Central memory CD4-positive, alpha-beta T cell (primary cell): ENCODE measurements around the gene SH3PXD2B.
"Not testable (repeated sequence)": the region's sequence is repeated elsewhere in the genome, so short reads cannot be mapped to it uniquely, and the experiment has no call there.

Experiments used
- DNase-seq: peaks from one replicate; pipeline ENCODE4 v3.0.0; 2022

The SH3PXD2B gene

DNA sequence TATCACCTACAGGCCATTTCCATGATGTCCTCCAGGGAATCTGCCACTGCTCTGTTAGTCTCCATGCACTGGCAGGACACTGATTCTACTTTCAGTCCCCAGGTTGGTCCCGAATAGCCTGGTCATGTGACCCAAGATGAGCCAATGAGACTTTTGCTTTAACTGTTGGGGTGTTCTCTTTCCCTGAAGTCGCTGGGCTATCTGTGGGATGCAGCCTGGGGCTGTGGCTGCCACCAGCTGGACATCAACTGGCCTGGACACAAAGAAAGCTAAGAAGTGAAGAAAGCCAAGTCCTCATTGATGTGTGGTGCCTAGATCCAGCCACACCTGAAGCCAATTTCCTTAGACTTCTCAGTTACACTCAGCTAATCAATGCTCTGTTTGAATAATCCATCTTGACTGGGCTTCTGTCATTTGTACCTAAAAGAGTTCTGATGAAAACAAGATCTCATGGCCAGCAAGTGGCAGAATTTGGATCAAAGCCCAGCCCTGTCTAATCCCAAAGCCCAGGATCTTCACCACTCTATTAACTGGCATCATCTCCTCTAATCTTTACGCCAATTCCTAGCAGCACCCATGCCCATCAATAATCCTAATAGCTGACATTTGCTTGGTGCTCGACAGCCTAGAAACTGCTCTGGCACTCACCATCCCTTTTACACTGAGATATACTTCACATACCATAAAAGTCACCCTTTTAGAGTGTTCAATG is 37.0 kb downstream of the SH3PXD2B start:
- DNase-seq = no peak

DNA sequence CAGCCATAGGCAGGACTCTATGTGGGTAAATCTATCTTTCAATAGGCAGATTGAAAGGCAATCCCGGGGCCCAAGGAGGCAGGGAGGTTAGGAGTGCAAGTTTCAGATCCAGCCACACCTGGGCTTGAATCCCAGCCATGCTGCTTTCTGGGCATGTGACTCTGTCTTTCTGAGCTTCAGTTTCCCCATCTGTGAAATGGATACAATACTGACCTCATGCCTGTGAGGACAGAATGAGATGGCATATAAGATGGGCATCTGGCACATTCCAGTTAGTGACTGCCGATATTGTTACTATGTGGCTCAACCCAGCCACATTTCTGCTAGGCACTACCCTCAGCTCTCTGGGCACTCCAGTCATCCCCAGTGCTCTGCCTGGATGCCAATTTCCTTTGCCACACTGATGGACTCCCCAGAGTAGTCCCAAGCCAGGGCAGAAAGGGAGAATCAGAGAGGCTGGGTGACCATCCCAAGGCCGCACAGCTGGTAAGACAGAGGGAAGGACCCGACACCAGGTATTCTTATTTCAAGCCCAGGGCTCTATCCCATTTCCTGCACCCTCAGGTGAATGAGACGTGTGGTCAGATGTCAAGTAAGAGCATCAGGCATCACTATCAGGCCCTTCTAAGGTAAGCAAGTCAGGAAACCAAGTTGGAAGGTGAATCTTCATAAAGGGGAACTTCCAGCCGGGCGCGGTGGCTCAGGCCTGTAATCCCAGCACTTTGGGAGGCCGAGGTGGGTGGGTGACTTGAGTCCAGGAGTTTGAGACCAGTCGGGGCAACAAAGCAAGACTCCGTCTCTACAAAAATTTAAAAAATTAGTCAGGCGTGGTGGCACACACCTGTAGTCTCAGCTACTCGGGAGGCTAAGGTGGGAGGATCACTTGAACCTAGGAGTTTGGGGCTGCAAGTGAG is 38.7 kb downstream of the SH3PXD2B start:
- DNase-seq = no peak

DNA sequence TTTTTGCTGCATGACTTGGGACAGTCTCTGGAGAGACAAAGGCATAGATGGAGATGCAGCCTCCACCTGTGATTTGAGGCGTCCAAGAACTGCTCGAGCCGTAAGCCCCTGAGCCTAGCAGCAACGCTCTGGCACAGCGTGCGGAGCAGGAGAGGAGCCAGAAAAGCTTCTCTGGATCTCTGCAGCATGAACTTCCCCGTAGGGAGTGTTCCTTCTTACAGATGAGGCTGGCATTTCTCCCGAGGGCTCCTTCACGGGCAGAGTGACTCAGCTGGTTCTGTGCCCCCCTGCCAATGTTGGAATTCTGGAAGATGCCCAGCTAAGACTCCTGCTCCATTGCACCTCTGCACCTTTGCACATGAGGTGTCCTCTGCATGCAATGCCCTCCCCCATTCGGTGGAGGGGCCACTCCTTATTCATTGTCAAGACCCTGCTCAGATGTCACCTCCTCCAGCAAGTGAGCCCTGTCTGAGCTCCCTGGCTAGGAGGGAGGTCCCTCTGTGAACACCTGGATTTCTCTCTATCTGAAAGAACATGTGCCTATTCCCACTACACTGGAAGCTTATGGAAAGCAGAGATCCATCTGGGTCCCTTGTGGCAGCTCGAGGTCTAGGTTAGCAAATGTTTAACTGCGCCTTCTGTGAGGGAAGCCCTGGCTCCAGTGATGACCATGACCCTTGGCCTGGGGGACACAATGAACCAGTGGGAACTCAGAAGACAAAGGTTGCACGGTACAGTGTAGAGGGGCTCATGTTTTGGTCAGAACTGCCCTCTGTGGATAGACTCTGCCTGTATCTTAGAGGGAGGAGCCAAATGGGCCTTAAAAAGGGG is 39.6 kb downstream of the SH3PXD2B start:
- no peak for DNase-seq

DNA sequence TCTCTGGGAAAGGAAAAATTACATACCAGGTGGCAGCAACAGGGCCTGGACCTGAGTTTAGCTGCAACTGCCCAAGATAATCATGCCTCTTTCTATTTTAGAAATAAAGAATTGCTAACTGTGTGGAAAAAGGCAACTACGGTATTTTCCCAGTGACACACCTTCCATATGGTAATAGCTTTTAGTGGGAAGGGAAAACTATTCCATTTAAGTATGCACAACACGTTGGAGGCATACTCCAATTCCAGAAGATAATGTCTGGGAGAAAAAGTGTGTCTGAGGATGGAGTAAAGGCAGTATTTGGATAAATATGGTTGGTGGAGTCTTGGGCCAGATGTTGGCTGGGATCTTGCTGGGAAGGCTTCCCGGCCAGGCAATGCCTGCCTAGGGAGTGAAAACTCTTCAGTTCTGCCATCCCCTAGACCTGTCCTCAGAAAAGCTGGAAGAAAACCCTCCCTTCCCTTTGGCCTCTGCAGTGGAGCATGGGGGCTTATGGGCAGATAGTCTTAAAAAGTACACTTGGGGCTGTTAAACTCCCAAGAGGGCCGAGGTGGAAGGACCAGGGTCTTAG is 40.6 kb downstream of the SH3PXD2B start:
- no peak for DNase-seq

DNA sequence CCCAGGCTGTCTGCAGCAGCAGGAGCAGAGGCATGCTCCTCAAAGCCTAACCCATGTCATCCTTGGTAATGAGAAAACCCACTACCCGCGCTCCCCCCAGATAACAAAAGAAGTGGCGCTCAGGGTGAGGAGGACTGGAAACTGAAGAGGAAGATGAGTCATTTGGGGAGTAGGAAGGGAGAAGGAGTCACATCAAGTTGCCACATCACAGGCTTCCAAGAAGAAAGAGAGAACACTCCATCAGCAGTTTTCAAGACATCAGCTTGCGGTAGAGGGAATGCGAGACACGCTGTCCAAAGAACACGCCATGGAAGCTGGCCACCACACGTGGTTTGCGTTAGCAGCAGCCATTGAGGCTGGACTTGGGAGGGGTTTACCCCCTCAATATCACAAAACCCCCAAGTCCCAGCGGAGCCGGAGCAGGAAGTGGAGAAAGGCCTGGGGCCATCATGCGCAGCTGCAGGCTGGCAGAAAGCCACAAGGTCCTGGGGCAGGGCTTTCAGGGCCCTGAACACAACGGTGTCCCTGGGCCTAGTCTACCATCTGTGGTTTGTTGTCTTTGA is 41.5 kb downstream of the SH3PXD2B start:
- no peak for DNase-seq

DNA sequence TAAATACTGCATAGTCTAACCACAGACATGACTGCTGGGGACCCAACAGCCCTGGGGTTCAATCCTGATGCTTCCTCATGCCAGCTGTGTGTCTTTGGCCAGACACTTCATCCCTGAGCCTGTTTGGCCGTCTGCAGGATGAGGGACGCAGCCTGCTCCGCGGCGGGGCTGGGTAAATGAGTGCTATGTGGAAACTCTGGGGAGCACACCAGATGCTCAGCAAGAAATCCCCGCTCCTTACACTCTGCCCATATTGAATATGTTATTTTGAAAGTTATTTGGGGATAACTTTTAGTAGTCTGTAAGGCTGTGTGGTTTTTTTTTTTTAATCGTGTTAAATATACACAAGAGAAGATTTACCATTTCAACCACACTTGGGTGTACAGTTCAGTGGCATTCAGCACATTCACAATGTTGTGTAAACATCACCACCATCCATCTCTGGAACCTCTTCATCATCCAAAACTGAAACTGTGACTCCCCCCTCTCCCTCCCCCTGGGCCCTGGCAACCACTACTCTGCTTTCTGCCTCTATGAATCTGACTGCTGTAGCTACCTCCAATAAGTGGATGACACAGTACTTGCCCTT is 42.7 kb downstream of the SH3PXD2B start:
- DNase-seq = no peak

DNA sequence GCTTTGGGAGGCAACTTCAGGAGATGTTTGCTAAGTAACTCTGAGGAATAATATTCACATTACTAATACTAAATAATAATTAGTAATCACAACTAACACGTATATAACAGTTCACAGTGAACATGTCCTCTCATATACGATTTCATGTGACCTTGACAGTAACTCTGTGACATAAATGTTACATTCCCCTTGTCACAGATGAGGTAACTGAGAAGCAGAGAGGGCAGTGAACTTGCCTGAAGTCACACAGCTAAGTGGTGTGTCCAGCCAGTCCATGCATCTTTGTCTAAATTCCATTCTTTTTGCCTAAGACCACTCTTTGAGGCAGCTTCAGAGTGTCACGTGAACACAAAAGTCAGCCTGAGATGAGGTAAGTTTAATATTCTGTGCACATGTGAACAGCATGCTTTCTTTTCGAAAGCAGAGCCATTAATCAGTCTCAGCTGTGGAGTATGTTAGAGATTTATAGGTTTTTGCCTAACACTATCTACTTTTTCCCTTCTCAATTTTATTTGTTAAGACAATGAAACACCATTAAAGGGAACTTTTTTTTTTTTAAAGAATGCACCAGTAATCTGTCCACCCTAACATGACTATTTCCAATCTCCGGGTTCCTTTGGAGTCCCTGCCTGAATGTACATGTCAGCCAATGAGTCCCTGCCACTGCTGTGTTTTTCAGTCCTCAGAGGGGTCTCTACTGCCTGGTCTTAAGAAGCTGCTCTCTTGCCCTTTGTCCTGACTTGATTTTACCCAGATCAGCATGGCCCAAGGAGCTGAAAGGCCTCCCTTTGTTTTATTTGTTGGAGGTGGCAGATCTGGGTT is 43.5 kb downstream of the SH3PXD2B start:
- no peak for DNase-seq

DNA sequence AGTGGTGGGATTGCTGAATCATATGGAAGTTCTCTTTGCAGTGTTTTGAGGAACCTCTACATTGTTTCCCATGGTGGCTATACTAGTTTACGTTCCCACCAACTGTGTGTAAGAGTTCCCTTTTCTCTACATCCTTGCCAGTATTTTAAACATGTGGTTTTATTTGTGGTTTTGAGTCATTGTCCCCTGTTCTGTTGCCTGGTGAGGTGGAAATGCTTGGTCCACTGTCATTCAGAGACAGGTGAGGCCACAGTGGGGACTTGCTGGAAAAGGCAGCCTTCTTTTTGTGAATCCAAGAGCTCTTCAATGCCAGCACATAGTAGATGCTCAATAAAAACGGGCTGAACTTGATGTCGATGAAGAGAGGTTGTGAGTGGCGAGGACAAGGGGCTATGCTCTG is 44.2 kb downstream of the SH3PXD2B start:
- DNase-seq = no peak

DNA sequence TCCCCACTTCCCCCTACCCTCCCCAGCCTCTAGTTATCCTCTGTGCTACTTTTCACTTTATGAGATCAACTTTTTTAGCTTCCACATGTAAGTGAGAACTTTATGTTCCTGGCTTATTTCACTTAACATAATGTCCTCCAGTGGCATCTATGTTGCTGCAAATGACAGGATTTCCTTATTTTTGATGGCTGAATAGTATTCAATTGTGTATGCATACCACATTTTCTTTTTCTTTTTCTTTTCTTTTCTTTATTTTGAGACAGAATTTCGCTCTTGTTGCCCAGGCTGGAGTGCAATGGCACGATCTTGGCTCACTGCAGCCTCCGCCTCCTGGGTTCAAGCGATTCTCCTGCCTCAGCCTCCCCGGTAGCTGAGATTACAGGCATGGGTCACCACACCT is 44.8 kb downstream of the SH3PXD2B start:
- DNase-seq = not testable (repeated sequence)

DNA sequence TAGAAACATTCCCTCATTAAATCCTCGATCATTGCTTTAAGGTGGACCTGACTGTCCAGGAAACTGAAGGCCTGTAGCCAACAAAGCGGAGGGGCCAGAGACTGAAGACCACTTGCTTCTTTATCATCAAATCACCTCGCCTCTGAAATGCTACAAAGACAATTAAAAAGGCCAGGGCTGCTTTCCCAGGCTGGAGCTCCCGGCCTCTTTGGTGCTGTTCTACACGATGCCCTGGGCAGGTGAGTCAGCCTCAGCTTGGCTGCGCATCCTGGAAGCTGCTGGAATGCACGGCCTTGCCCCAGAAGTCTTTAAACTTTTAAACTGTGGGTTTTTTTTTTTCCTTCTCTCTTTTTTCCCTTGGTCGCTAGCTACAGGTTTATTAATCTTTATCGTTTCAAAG is 46.5 kb downstream of the SH3PXD2B start:
- no peak for DNase-seq

DNA sequence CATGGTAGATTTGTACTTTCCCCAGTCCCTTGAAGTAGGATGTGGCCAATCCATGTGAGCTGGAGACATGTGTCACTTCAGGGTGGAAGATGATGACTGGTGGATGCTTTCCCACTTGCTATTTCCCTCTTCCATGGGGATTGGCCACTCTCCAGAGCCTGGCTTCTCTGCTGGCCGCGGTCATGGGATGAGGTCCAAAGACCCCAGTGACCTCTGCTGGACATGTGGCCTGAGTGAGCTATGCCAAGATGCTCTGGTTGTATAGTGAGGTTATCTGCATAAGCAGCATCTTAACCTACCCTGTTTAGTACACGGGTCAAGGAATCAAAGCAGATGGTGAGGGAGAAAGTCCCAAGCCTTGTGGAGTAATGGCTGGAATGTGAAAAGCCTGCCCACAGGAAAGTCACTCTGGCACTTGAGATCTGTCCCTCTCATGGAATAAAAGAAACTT is 47.1 kb downstream of the SH3PXD2B start:
- no peak for DNase-seq

DNA sequence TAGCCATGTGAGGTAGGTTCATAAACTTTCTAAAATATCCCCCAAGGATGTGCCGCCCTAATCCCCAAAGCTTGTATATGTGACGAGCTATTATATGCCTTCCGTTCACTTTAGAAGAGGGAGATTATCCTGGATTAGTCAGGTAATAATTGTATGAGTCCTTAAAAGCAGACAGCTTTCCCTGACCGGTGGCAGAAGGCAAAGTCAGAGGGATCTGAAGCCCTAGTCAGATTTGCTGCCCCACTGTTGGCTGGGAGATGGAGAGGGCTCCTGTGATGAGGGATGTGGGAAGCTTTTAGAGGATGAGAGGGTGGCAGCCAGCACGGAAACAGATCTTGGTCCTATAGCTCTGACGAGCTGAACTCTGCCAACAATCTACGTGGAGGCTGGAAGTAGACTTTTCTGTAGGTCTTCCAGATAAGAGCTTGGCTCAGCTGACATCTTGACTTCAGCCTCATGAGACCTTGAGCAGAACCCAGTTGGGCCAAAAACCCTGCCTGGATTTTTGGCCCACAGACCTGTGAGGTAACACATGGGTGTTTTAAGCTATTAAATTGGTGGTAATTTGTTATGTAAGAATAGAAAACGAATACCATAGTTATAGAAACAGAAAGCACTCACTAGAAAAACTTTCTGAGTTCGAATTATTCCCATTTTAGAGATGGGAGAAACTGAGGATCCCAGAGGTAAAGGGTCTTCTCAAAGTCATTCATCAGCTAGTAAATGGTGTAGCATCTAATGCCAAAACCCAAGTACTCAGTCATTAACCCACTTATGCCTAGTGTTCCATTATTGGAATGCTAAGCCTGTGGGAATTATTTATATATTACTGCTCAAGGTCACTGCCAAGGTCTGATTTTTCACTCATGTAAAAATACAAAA is 48.9 kb downstream of the SH3PXD2B start:
- DNase-seq = no peak

DNA sequence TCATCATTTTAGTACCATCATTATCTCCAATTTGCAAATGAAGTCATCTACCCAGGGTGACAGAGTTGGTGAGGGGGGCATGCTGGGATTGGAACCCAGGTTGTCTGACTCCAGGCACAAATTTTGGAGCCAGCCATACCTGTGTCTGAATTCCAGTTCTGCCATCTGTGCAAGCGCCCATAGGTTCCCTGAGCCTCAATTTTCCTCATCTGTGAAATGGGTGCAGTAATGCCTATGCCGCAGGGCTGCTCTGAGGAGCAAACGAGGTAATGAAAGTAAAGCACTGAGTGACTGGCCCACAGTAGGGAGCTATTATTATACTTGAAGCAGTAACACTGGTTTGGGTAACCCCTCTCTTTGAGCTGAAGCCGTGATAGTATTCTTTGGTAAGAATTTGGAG is 49.6 kb downstream of the SH3PXD2B start:
- DNase-seq = no peak

DNA sequence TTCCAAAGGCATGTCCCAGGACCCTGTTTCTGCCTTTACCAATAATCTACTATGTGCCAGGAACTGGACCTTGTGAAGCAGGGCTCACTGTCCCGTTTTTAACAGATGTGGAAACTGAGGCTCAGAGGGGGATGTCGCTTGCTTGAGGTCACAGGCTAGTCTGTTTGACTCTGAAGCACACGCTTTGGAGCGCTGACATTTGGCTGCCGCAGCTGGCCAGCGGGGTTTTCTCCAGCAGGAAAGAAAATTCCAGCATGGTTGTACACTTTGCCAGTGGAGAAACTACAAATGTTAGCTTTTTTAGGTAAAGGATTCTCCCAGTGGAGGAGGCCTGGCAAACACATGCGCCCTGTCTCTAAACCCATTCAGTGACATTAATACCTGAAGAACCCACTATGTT is 50.5 kb downstream of the SH3PXD2B start:
- DNase-seq = no peak

DNA sequence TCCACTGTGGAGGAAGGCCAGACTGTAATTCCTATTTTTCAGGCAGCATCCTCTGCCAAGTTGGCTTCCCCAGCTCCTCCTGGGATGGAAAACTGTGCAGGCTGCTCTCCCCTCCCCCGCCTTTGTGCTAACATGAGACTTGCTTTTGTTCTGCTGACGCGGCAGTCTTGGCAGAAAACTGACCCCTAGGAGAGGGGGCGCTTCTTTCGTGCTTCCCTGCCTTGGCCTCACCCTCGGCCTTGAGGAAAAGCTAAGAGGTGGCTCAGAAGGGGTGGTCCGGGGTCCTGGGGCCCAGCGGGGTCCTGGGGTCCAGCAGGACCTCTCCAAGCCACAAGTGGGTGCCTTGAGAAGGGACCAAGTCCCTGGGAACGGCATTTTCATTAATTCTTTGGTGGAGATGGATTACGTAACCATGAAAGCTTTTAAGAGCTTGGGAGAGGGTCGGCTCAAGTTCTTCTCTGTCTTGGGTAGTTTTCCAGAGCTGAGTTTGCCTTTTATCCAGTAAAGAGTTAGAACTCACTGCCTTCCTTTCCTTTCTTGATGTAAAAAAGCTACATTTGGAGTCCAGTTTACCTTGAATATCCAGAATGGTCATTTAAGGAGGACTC is 51.0 kb downstream of the SH3PXD2B start:
- no peak for DNase-seq

DNA sequence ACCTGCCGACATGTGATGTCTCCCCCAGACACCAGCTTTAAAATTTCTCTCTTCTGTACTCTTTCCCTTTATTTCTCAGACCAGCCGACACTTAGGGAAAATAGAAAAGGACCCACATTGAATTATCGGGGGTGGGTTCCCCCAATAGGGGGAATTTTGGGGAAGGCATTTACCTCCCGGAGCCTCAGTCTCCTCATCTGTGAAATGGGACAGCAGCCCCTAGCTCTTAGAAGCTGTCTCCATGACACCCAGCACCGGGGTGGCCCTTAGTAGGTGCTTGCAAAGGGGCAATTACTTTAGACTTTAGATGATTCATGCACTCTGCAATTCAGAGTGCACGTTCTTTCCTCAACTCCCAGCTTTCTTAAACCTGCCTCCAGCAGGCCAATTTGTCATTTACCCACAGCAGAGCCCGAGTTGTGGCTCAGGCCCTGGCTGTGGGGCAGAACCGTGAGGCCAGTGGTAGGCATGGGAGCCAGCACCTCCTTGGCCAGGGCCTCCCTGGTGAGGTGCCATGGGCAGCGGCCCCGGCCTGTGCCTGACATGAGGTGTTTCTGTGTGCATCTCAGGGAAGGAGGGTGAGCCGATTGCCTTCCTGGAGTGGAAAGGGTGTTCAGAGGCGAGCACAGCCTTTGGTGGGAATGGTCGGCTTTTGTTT is 51.7 kb downstream of the SH3PXD2B start:
- no peak for DNase-seq

DNA sequence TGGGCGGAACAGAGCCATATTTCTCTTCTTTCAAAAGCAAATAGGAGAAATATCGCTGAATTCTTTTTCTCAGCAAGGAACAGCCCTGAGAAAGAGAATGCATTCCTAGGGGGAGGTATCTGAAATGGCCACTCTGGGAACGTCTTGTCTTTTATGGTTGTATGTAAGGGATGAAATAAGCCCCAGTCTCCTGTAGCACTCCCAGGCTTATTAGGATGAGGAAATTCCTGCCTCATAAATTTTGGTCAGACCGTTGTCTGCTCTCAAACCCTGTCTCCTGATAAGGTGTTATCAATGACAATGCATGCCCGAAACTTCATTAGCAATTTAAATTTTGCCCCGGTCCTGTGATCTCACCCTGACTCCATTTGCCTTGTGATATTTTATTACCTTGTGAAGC is 52.3 kb downstream of the SH3PXD2B start:
- not testable (repeated sequence) for DNase-seq

DNA sequence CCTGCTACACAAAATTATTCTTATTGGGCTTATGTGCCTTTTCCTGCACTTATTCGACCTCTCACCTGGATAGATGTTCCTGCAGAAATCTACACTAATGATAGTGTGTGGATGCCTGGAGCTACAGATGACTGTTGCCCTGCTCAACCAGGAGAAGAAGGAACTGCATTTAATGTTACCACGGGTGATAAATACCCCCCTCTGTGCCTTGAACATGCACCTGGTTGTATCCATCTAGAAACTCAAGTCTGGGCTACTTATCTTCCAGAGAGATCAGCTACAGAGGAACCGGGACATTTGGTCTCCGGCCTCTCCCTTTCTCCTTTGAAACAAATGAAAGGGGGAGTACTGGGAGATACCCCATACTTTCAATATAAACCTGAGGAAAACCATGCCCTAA is 54.5 kb downstream of the SH3PXD2B start:
- DNase-seq = no peak

DNA sequence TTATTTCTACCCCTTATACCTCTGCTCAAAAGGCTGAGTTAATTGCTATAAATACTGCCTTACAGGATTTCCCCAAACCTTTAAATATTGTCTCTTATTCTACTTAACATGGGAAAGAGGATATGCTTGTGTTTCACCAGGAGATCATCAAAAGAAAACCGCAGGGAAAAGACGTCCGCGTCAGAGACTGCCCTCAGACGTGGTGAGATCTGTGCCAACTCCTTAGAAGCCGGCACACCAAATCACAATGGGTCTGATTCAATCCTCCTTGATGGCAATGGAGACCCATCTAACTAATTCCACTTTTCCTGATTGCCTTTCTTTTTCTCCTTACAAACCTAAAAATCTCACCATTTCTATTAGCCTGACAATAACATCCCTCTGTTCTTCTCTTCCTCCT is 55.0 kb downstream of the SH3PXD2B start:
- DNase-seq = no peak
